Measurements from ENCODE around the gene TNFSF11.

TNFSF11 gene

DNA sequence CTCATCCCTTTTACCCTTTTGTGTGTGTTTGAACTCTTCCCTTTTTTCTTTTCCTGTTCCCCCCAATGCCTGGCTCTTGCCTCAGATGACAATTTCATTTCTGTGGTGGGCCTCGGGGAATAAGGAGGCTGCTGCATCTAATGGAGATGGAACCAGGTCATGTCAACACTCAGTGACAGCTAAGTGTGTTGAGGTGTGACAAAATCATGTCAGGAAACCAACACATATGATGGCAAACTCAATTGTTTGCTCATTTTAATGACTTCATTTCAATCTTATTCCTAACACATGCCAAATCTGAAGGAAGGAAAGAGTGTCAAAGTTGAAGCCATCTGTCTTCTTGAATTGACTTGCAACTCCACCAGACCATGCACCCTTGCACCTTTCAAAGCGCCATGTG, 36.7 kb downstream of the TNFSF11 start:
- Histone ChIP-seq H3K4me3 (ENCODE audit: low read length) (no peak overlapping the region), H3K4me1 (ENCODE audit: control insufficient read depth, insufficient read depth, low read length) (no peaks in the 10 kb centered on the region), H3K27ac (ENCODE audit: low read length) (no peak overlapping the region), H3K36me3 (ENCODE audit: control insufficient read depth, insufficient read depth, low read length) (no peaks in the 10 kb centered on the region), H3K9me3 (ENCODE audit: control insufficient read depth, insufficient read depth, low read length) (no peaks in the 10 kb centered on the region), H3K27me3 (ENCODE audit: control insufficient read depth, insufficient read depth, low read length) (no peaks in the 10 kb centered on the region)
- no CpG with 5 or more reads among the region's 2 CpGs for WGBS (ENCODE audit: insufficient coverage, insufficient read length)
- no peak for DNase-seq (ENCODE audit: low read depth, low spot score)

DNA sequence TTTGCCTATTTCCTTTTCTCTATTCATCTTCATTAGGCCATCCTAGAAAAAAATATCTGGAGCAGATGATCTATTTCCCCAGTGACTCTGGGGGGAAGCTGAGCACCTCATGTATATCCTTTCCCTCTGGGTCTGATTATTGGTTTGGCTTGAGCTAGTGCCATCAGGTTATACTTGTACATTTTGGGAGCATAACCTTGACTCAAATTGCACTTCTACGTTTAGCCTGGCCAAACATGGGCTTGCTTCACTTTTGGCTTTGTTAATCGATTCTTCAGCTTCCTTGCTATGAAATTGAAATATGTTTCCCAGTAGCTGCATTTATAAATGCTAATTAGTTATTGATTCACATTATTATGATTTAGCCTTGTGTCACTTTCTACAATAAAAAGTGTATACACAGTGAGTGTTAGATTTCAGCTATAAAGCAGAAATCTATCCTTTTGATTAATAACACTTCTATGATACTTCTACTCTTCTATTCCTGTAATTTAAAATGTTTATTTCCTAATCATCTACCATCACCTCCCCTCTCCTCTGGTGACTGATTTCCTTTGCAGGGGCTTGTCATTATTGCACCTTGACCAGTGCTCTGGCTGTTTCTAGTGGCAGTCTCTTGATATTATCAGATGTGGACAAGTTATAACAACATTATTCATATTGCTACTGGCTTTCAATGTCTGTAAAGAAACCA, 37.3 kb downstream of the TNFSF11 start:
- no CpG with 5 or more reads among the region's 2 CpGs for WGBS (ENCODE audit: insufficient coverage, insufficient read length)
- Histone ChIP-seq H3K27me3 (ENCODE audit: control insufficient read depth, insufficient read depth, low read length) (no peaks in the 10 kb centered on the region), H3K9me3 (ENCODE audit: control insufficient read depth, insufficient read depth, low read length) (no peaks in the 10 kb centered on the region), H3K27ac (ENCODE audit: low read length) (no peak overlapping the region), H3K4me1 (ENCODE audit: control insufficient read depth, insufficient read depth, low read length) (no peaks in the 10 kb centered on the region), H3K36me3 (ENCODE audit: control insufficient read depth, insufficient read depth, low read length) (no peaks in the 10 kb centered on the region), H3K4me3 (ENCODE audit: low read length) (no peak overlapping the region)
- no peak for DNase-seq (ENCODE audit: low read depth, low spot score)

GRCh38 chr13:42612021-42612765, 38.2 kb downstream of the TNFSF11 start:
- no peak for DNase-seq (ENCODE audit: low read depth, low spot score)
- no peaks in the 10 kb centered on the region for H3K9me3 ChIP-seq (ENCODE audit: control insufficient read depth, insufficient read depth, low read length)
- no peaks in the 10 kb centered on the region for H3K27me3 ChIP-seq (ENCODE audit: control insufficient read depth, insufficient read depth, low read length)
- no CpG with 5 or more reads among the region's 7 CpGs for WGBS (ENCODE audit: insufficient coverage, insufficient read length)
- H3K4me3 ChIP-seq (ENCODE audit: low read length) = no peak overlapping the region
- no peaks in the 10 kb centered on the region for H3K36me3 ChIP-seq (ENCODE audit: control insufficient read depth, insufficient read depth, low read length)
- H3K4me1 ChIP-seq (ENCODE audit: control insufficient read depth, insufficient read depth, low read length) = no peaks in the 10 kb centered on the region; the same call in 1 of the 2 replicates
- no peak overlapping the region for H3K27ac ChIP-seq (ENCODE audit: low read length)

- no CpG with 5 or more reads among the region's 3 CpGs for WGBS (ENCODE audit: insufficient coverage, insufficient read length)
Observed at GRCh38 chr13:42614436-42615035, 40.6 kb downstream of the TNFSF11 start.

GRCh38 chr13:42615691-42616090, 41.7 kb downstream of the TNFSF11 start:
- H3K4me3 ChIP-seq (ENCODE audit: low read length) = no peak overlapping the region
- H3K27ac ChIP-seq (ENCODE audit: low read length) = no peak overlapping the region
- no peaks in the 10 kb centered on the region; the same call in 1 of the 2 replicates for H3K4me1 ChIP-seq (ENCODE audit: control insufficient read depth, insufficient read depth, low read length)
- no peaks in the 10 kb centered on the region for H3K9me3 ChIP-seq (ENCODE audit: control insufficient read depth, insufficient read depth, low read length)
- H3K36me3 ChIP-seq (ENCODE audit: control insufficient read depth, insufficient read depth, low read length) = no peaks in the 10 kb centered on the region
- WGBS (ENCODE audit: insufficient coverage, insufficient read length) = no CpG with 5 or more reads among the region's 6 CpGs
- DNase-seq (ENCODE audit: low read depth, low spot score) = no peak
- no peaks in the 10 kb centered on the region for H3K27me3 ChIP-seq (ENCODE audit: control insufficient read depth, insufficient read depth, low read length)

More at GRCh38 chr13:42614436-42615035, 40.6 kb downstream of the TNFSF11 start:
- Histone ChIP-seq H3K4me1 (ENCODE audit: control insufficient read depth, insufficient read depth, low read length) (no peaks in the 10 kb centered on the region; the same call in 1 of the 2 replicates), H3K27ac (ENCODE audit: low read length) (no peak overlapping the region), H3K4me3 (ENCODE audit: low read length) (no peak overlapping the region), H3K36me3 (ENCODE audit: control insufficient read depth, insufficient read depth, low read length) (no peaks in the 10 kb centered on the region), H3K9me3 (ENCODE audit: control insufficient read depth, insufficient read depth, low read length) (no peaks in the 10 kb centered on the region), H3K27me3 (ENCODE audit: control insufficient read depth, insufficient read depth, low read length) (no peaks in the 10 kb centered on the region)
- no peak for DNase-seq (ENCODE audit: low read depth, low spot score)

GRCh38 chr13:42617221-42617620, 43.3 kb downstream of the TNFSF11 start:
- no CpG with 5 or more reads among the region's 3 CpGs for WGBS (ENCODE audit: insufficient coverage, insufficient read length)
- no peaks in the 10 kb centered on the region for H3K36me3 ChIP-seq (ENCODE audit: control insufficient read depth, insufficient read depth, low read length)
- no peak overlapping the region for H3K4me3 ChIP-seq (ENCODE audit: low read length)

DNA sequence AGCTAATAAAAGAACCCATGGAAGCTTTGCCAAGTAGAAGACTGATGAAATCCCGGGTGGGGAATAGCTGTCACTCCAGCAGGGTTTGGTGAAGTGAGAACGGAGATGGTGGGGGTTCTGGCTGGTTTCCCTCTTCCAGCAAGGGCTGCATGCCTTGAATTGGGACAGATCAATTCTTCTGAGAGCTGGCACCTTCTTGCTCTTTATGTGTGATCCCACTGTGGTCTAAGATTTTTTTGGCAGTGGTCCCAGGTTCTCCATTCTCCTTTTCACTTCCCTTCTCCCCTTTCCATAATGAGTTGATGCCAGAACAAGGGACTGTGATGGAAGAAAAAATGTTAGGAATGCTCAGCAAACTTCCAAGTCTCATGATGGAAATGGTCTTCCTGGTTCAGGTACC, 50.0 kb downstream of the TNFSF11 start:
- Histone ChIP-seq H3K9me3 (ENCODE audit: control insufficient read depth, insufficient read depth, low read length) (no peaks in the 10 kb centered on the region), H3K36me3 (ENCODE audit: control insufficient read depth, insufficient read depth, low read length) (no peaks in the 10 kb centered on the region), H3K4me1 (ENCODE audit: control insufficient read depth, insufficient read depth, low read length) (no peaks in the 10 kb centered on the region), H3K27me3 (ENCODE audit: control insufficient read depth, insufficient read depth, low read length) (no peaks in the 10 kb centered on the region), H3K4me3 (ENCODE audit: low read length) (no peak overlapping the region), H3K27ac (ENCODE audit: low read length) (no peak overlapping the region)
- WGBS (ENCODE audit: insufficient coverage, insufficient read length) = no CpG with 5 or more reads among the region's 2 CpGs
- DNase-seq (ENCODE audit: low read depth, low spot score) = no peak

More at GRCh38 chr13:42617221-42617620, 43.3 kb downstream of the TNFSF11 start:
- DNase-seq (ENCODE audit: low read depth, low spot score) = no peak
- Histone ChIP-seq H3K27ac (ENCODE audit: low read length) (no peak overlapping the region), H3K4me1 (ENCODE audit: control insufficient read depth, insufficient read depth, low read length) (no peaks in the 10 kb centered on the region; the same call in 1 of the 2 replicates), H3K9me3 (ENCODE audit: control insufficient read depth, insufficient read depth, low read length) (no peaks in the 10 kb centered on the region), H3K27me3 (ENCODE audit: control insufficient read depth, insufficient read depth, low read length) (no peaks in the 10 kb centered on the region)

- no peaks in the 10 kb centered on the region for H3K36me3 ChIP-seq (ENCODE audit: control insufficient read depth, insufficient read depth, low read length)
- H3K9me3 ChIP-seq (ENCODE audit: control insufficient read depth, insufficient read depth, low read length) = no peaks in the 10 kb centered on the region
- no CpG with 5 or more reads among the region's 3 CpGs for WGBS (ENCODE audit: insufficient coverage, insufficient read length)
- no peaks in the 10 kb centered on the region for H3K4me1 ChIP-seq (ENCODE audit: control insufficient read depth, insufficient read depth, low read length)
- DNase-seq (ENCODE audit: low read depth, low spot score) = no peak
- H3K27me3 ChIP-seq (ENCODE audit: control insufficient read depth, insufficient read depth, low read length) = no peaks in the 10 kb centered on the region
- H3K4me3 ChIP-seq (ENCODE audit: low read length) = no peak overlapping the region
- no peak overlapping the region for H3K27ac ChIP-seq (ENCODE audit: low read length)
Observed at GRCh38 chr13:42625611-42626010, 51.7 kb downstream of the TNFSF11 start.

GRCh38 chr13:42626176-42626860, 52.4 kb downstream of the TNFSF11 start:
- WGBS (ENCODE audit: insufficient coverage, insufficient read length) = no CpG with 5 or more reads among the region's 5 CpGs
- no peaks in the 10 kb centered on the region for H3K36me3 ChIP-seq (ENCODE audit: control insufficient read depth, insufficient read depth, low read length)
- no peak overlapping the region for H3K27ac ChIP-seq (ENCODE audit: low read length)
- no peaks in the 10 kb centered on the region for H3K9me3 ChIP-seq (ENCODE audit: control insufficient read depth, insufficient read depth, low read length)
- no peaks in the 10 kb centered on the region for H3K27me3 ChIP-seq (ENCODE audit: control insufficient read depth, insufficient read depth, low read length)
- no peak overlapping the region for H3K4me3 ChIP-seq (ENCODE audit: low read length)
- no peaks in the 10 kb centered on the region for H3K4me1 ChIP-seq (ENCODE audit: control insufficient read depth, insufficient read depth, low read length)
- DNase-seq (ENCODE audit: low read depth, low spot score) = no peak

- Histone ChIP-seq H3K4me3 (ENCODE audit: low read length) (no peak overlapping the region), H3K36me3 (ENCODE audit: control insufficient read depth, insufficient read depth, low read length) (no peaks in the 10 kb centered on the region), H3K27me3 (ENCODE audit: control insufficient read depth, insufficient read depth, low read length) (no peaks in the 10 kb centered on the region), H3K27ac (ENCODE audit: low read length) (no peak overlapping the region), H3K9me3 (ENCODE audit: control insufficient read depth, insufficient read depth, low read length) (no peaks in the 10 kb centered on the region), H3K4me1 (ENCODE audit: control insufficient read depth, insufficient read depth, low read length) (no peaks in the 10 kb centered on the region)
- no peak for DNase-seq (ENCODE audit: low read depth, low spot score)
- WGBS (ENCODE audit: insufficient coverage, insufficient read length) = no CpG with 5 or more reads among the region's 5 CpGs
Observed at GRCh38 chr13:42628666-42629065, 54.7 kb downstream of the TNFSF11 start.

All from iPS DF 6.9 (cell line).